ENCODE data around the gene TMEM62. TPM values are rescaled to one million over a fixed set of nuclear protein-coding genes. Genes with fewer than 3 reads are reported as not detected.

TMEM62 gene
- total and polyA plus RNA-seq, 2 donors (not counting 1 experiment from before 2014, with no cell fraction given) = 18.6 to 65.3 TPM

GRCh38 chr15:43230640-43231115 lies 97.3 kb downstream of the TMEM62 start:
- POLR2A ChIA-PET = no interaction called here
- H3K79me2 ChIP-seq (ENCODE audit: control insufficient read depth, insufficient read depth, low read length) = no peaks in the 10 kb centered on the region
- Mint-ChIP-seq H3K4me1 (peaks cover 3% of the 10 kb centered on the region), H3K27ac (no peak overlapping the region), H3K4me3 (no peak overlapping the region), H3K9me3 (ENCODE audit: insufficient read depth) (no peaks in the 10 kb centered on the region), H3K27me3 (peaks cover 5% of the 10 kb centered on the region)
- H3K9ac ChIP-seq (ENCODE audit: low read length) = no peak overlapping the region
- TF ChIP-seq CTCF (IDR thresholded peaks at IDR 0.05) (no peak), EZH2 (IDR thresholded peaks at IDR 0.05; ENCODE audit: borderline replicate concordance, insufficient read depth, low read depth, low read length, poor library complexity, severe bottlenecking) (no peak)
- 40% methylated on average over 2 of the region's 2 CpGs for WGBS (ENCODE audit: insufficient coverage)
- H2AFZ ChIP-seq (ENCODE audit: insufficient read depth, low read depth, low read length, poor library complexity, severe bottlenecking) = no peak overlapping the region
- H3K27me3 ChIP-seq (replicated peaks in 1 of 4; ENCODE audit: control extremely low read depth in 1 of 4, control insufficient read depth in 3 of 4, insufficient read depth in 4 of 4, low read length in 3 of 4) = no peaks in the 10 kb centered on the region
- no peak for ATAC-seq (ENCODE audit: low read depth)
- peaks cover 0 to 2% of the 10 kb centered on the region in 2 donors for H3K4me1 ChIP-seq (ENCODE audit: control insufficient read depth in 2 of 2, insufficient read depth in 2 of 2, low read length in 2 of 2)
- no peak overlapping the region for H3K4me2 ChIP-seq (replicated peaks; ENCODE audit: low read depth, low read length, poor library complexity, severe bottlenecking)
- no peaks in the 10 kb centered on the region for H4K20me1 ChIP-seq (ENCODE audit: control insufficient read depth, insufficient read depth, low read length, poor library complexity, severe bottlenecking)
- intact Hi-C loops (cut with micrococcal nuclease) = no loop called here
- CTCF ChIA-PET = interaction anchor here (1.2 to 19.7 kb wide), 3 partner anchors 8 to 53 kb away, joined by 6 to 549 read pairs (median 7); no protein-coding TSS in a partner anchor
- no peaks in the 10 kb centered on the region for H3K36me3 ChIP-seq (replicated peaks in 1 of 2; ENCODE audit: control extremely low read depth in 1 of 2, control insufficient read depth in 1 of 2, extremely low read depth in 1 of 2, insufficient read depth in 2 of 2, low read length in 1 of 2)
- no peak for DNase-seq
- no peak overlapping the region for H3K27ac ChIP-seq (ENCODE audit: low read length in 2 of 2)
- H3K9me3 ChIP-seq (ENCODE audit: control extremely low read depth in 1 of 3, control insufficient read depth in 2 of 3, insufficient read depth in 1 of 3, low read length in 2 of 3) = no peaks in the 10 kb centered on the region
- H3K4me3 ChIP-seq (ENCODE audit: control extremely low read depth in 1 of 5, extremely low read depth in 1 of 5, insufficient read depth in 1 of 5, low read depth in 2 of 5, low read length in 4 of 5) = no peak overlapping the region

DNA sequence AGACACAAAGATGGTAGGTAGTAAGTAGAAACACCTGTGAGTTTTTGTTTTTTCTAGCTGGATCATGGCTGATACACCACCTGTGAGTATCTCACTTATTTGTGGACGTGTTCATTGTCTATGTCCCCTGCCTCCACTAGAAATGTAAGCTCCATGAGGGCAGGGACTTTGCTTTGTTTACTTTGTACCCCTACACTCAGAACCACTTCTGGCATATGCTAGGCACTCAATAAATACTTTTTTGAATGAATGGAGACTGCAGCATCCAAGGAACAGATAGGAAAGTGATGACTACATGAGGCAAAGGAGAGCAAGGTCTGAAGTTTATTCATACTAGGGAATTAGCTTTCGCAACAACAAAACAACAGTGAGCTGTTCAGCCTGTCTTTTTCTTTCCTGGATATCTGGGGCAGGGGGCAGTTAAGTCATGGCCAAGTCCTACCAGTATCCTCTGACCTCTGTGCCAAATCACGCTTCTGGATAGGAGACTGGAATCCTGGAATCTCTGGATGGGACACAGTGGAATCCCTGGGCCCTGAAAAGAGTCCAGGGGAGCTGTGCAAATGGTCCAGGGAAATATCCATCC lies 99.0 kb downstream of the TMEM62 start:
- ATAC-seq (ENCODE audit: low read depth) (no peak), DNase-seq (no peak)
- H3K4me3 ChIP-seq (ENCODE audit: control extremely low read depth in 1 of 5, extremely low read depth in 1 of 5, insufficient read depth in 1 of 5, low read depth in 2 of 5, low read length in 4 of 5) = no peak overlapping the region
- WGBS (ENCODE audit: insufficient coverage) = 95% methylated on average over 3 of the region's 3 CpGs
- peaks cover 0 to 5% of the 10 kb centered on the region in 2 donors for H3K4me1 ChIP-seq (ENCODE audit: control insufficient read depth in 2 of 2, insufficient read depth in 2 of 2, low read length in 2 of 2)
- ChIA-PET CTCF (interaction anchor here (0.9 to 19.7 kb wide), 2 partner anchors 16 to 52 kb away, joined by 3 to 549 read pairs; no protein-coding TSS in a partner anchor), POLR2A (no interaction called here)
- no peaks in the 10 kb centered on the region for H4K20me1 ChIP-seq (ENCODE audit: control insufficient read depth, insufficient read depth, low read length, poor library complexity, severe bottlenecking)
- Mint-ChIP-seq H3K9me3 (ENCODE audit: insufficient read depth) (no peaks in the 10 kb centered on the region), H3K27me3 (peaks cover 10% of the 10 kb centered on the region), H3K4me3 (no peak overlapping the region), H3K27ac (no peak overlapping the region), H3K4me1 (peaks cover 5% of the 10 kb centered on the region)
- H2AFZ ChIP-seq (ENCODE audit: insufficient read depth, low read depth, low read length, poor library complexity, severe bottlenecking) = no peak overlapping the region
- TF ChIP-seq EZH2 (IDR thresholded peaks at IDR 0.05; ENCODE audit: borderline replicate concordance, insufficient read depth, low read depth, low read length, poor library complexity, severe bottlenecking) (no peak), CTCF (IDR thresholded peaks at IDR 0.05) (no peak)
- H3K4me2 ChIP-seq (replicated peaks; ENCODE audit: low read depth, low read length, poor library complexity, severe bottlenecking) = no peak overlapping the region
- H3K36me3 ChIP-seq (replicated peaks in 1 of 2; ENCODE audit: control extremely low read depth in 1 of 2, control insufficient read depth in 1 of 2, extremely low read depth in 1 of 2, insufficient read depth in 2 of 2, low read length in 1 of 2) = no peaks in the 10 kb centered on the region
- no peaks in the 10 kb centered on the region for H3K9me3 ChIP-seq (ENCODE audit: control extremely low read depth in 1 of 3, control insufficient read depth in 2 of 3, insufficient read depth in 1 of 3, low read length in 2 of 3)
- no peak overlapping the region for H3K9ac ChIP-seq (ENCODE audit: low read length)
- H3K27me3 ChIP-seq (replicated peaks in 1 of 4; ENCODE audit: control extremely low read depth in 1 of 4, control insufficient read depth in 3 of 4, insufficient read depth in 4 of 4, low read length in 3 of 4) = peaks cover 0 to 2% (median 0%) of the 10 kb centered on the region in 4 experiments
- H3K27ac ChIP-seq (ENCODE audit: low read length in 2 of 2) = no peak overlapping the region
- no peaks in the 10 kb centered on the region for H3K79me2 ChIP-seq (ENCODE audit: control insufficient read depth, insufficient read depth, low read length)
- intact Hi-C loops (cut with micrococcal nuclease) = no loop called here

Data from B cell (primary cell).